IMR-90 (cell line): Measurements from ENCODE around the gene GABBR2. TPM values are rescaled to one million over a fixed set of nuclear protein-coding genes. Genes with fewer than 3 reads are reported as not detected.

Experiments
- ATAC-seq: fragments of 200-7000 bp; cut with Tn5 transposase; 2 replicates; pipeline ENCODE4 v1.9.1; 2020; ENCODE audit warnings: low read depth, mild to moderate bottlenecking, moderate library complexity
- BruUV-seq: library from RNA; stranded (reverse); fragments of 400-500 nt; replicated peaks from 2 replicates; lab custom pipeline; 2021; lab: Mats Ljungman, UMichigan
- CTCF ChIA-PET: fragments of 300-600 bp; formaldehyde crosslinking; extraction: SDS; loops from one replicate; lab custom pipeline; 2021; ENCODE audit warnings: antibody characterized with exemption; lab: Yijun Ruan, JAX
- POLR2A ChIA-PET: fragments of 300-600 bp; sonication (Branson Sonifier 250); formaldehyde crosslinking; loops from one replicate; lab custom pipeline; 2022; ENCODE audit warnings: antibody characterized with exemption; ENCODE audit not compliant: unreplicated experiment; lab: Charles Lee
- DNase-seq: peaks from one replicate; pipeline ENCODE4 v3.0.0; 2013
- H2AFZ ChIP-seq: replicated peaks from 2 replicates; pipeline ENCODE3; 2013; ENCODE audit warnings: low read length, mild to moderate bottlenecking; ENCODE audit not compliant: poor library complexity
- H2AK5ac ChIP-seq: 2 replicates; pipeline ENCODE4 v1.6.1; 2013; ENCODE audit warnings: low read depth, low read length, inconsistent platforms
- H2AK9ac ChIP-seq: replicated peaks from 2 replicates; pipeline ENCODE3; 2013; ENCODE audit warnings: mild to moderate bottlenecking, low read depth, low read length, moderate library complexity; ENCODE audit not compliant: poor library complexity
- H2BK120ac ChIP-seq: 2 replicates; pipeline ENCODE4 v1.6.1; 2013; ENCODE audit warnings: low read depth, low read length, inconsistent platforms
- H2BK15ac ChIP-seq: 3 replicates; pipeline ENCODE4 v1.6.1; 2013; ENCODE audit warnings: low read depth, low read length, inconsistent platforms
- H2BK20ac ChIP-seq: 2 replicates; pipeline ENCODE4 v1.6.1; 2013; ENCODE audit warnings: low read depth, mild to moderate bottlenecking, inconsistent platforms, low read length, moderate library complexity
- H2BK5ac ChIP-seq: 2 replicates; pipeline ENCODE4 v1.6.1; 2013; ENCODE audit warnings: mild to moderate bottlenecking, low read depth, low read length, inconsistent platforms; ENCODE audit not compliant: poor library complexity, severe bottlenecking
- H3K14ac ChIP-seq: replicated peaks from 2 replicates; pipeline ENCODE4 v1.6.1; 2013; ENCODE audit warnings: low read depth, low read length, inconsistent platforms
- H3K18ac ChIP-seq: 2 replicates; pipeline ENCODE4 v1.6.1; 2013; ENCODE audit warnings: low read depth, low read length, control low read depth
- H3K23ac ChIP-seq: 2 replicates; pipeline ENCODE4 v1.6.1; 2013; ENCODE audit warnings: low read depth, low read length, inconsistent platforms
- H3K27ac ChIP-seq: 2 replicates; pipeline ENCODE4 v1.5.1; 2013; ENCODE audit warnings: mild to moderate bottlenecking, control low read depth, low read length; ENCODE audit not compliant: insufficient read depth
- H3K27me3 ChIP-seq: 2 replicates; pipeline ENCODE4 v1.6.1; 2013; ENCODE audit warnings: low read length; ENCODE audit not compliant: control insufficient read depth, insufficient read depth
- H3K36me3 ChIP-seq: 2 replicates; pipeline ENCODE4 v1.6.1; 2013; ENCODE audit warnings: low read length, mixed read lengths; ENCODE audit not compliant: control insufficient read depth, insufficient read depth
- H3K4ac ChIP-seq: 2 replicates; pipeline ENCODE4 v1.6.1; 2013; ENCODE audit warnings: low read depth, low read length, inconsistent platforms
- H3K4me1 ChIP-seq: 2 replicates; pipeline ENCODE4 v1.6.1; 2013; ENCODE audit warnings: low read length, mixed read lengths; ENCODE audit not compliant: control insufficient read depth, insufficient read depth
- H3K4me2 ChIP-seq: 2 replicates; pipeline ENCODE4 v1.6.1; 2013; ENCODE audit warnings: low read depth, mild to moderate bottlenecking, control low read depth, low read length, moderate library complexity
- H3K4me3 ChIP-seq: 2 replicates; pipeline ENCODE4 v1.5.1; 2013; ENCODE audit warnings: low read depth, mild to moderate bottlenecking, control low read depth, low read length, moderate library complexity; ENCODE audit not compliant: insufficient read depth
- H3K56ac ChIP-seq: 2 replicates; pipeline ENCODE4 v1.6.1; 2013; ENCODE audit warnings: low read length, inconsistent platforms; ENCODE audit not compliant: insufficient read depth; ENCODE audit errors: extremely low read depth
- H3K79me1 ChIP-seq, 2 experiments: 2 replicates each; pipeline ENCODE4 v1.6.1; 2013; ENCODE audit warnings: low read length in 2 of 2, inconsistent platforms in 1 of 2, low read depth in 1 of 2
- H3K9ac ChIP-seq: 2 replicates; pipeline ENCODE4 v1.6.1; 2013; ENCODE audit warnings: low read depth, low read length, control low read depth
- H3K9me1 ChIP-seq: 2 replicates; pipeline ENCODE4 v1.6.1; 2013; ENCODE audit warnings: low read length, inconsistent platforms; ENCODE audit not compliant: insufficient read depth
- H3K9me3 ChIP-seq: 2 replicates; pipeline ENCODE4 v1.6.1; 2013; ENCODE audit warnings: low read length; ENCODE audit not compliant: control insufficient read depth, insufficient read depth
- H4K20me1 ChIP-seq: 2 replicates; pipeline ENCODE4 v1.6.1; 2013; ENCODE audit warnings: low read length, inconsistent platforms; ENCODE audit not compliant: insufficient read depth
- H4K5ac ChIP-seq: 2 replicates; pipeline ENCODE4 v1.6.1; 2013; ENCODE audit warnings: mild to moderate bottlenecking, low read depth, low read length, control low read depth
- H4K8ac ChIP-seq, 2 experiments: 2 replicates each; pipeline ENCODE4 v1.6.1; 2013; ENCODE audit warnings: low read depth in 2 of 2, low read length in 2 of 2, control low read depth in 1 of 2, inconsistent platforms in 1 of 2
- H4K91ac ChIP-seq: 2 replicates; pipeline ENCODE4 v1.6.1; 2013; ENCODE audit warnings: low read depth, low read length, inconsistent platforms; ENCODE audit not compliant: insufficient read depth
- CEBPB ChIP-seq: IDR thresholded peaks from 2 replicates; pipeline ENCODE4 v1.6.1; 2012; ENCODE audit warnings: low read depth, low read length, improper control_type of control experiment
- CHD1 ChIP-seq: IDR thresholded peaks from 2 replicates; pipeline ENCODE4 v1.6.1; 2012; ENCODE audit warnings: low read depth, low read length, improper control_type of control experiment
- FOS ChIP-seq: fragments of 150-350 bp; IDR thresholded peaks from 2 replicates; pipeline ENCODE4 v1.6.1; 2016; ENCODE audit warnings: low read depth, low read length
- MAFK ChIP-seq: IDR thresholded peaks from 2 replicates; pipeline ENCODE4 v1.6.1; 2012; ENCODE audit warnings: low read depth, low read length, improper control_type of control experiment
- MAZ ChIP-seq: IDR thresholded peaks from 2 replicates; pipeline ENCODE4 v1.6.1; 2012; ENCODE audit warnings: low read depth, mild to moderate bottlenecking, low read length, improper control_type of control experiment, moderate library complexity, borderline replicate concordance
- SMC3 ChIP-seq: fragments of 150-350 bp; IDR thresholded peaks from 2 replicates; pipeline ENCODE4 v1.6.1; 2016; ENCODE audit warnings: low read depth, mild to moderate bottlenecking, antibody characterized with exemption, low read length, moderate library complexity
- WGBS, 2 experiments: methylation state at CpG; one replicate each; pipeline versions ENCODE4 v1.1.5 to v1.1.7; 2013; ENCODE audit warnings: missing lambda C conversion rate in 2 of 2; ENCODE audit not compliant: insufficient read length in 1 of 2; ENCODE audit errors: extremely low coverage in 2 of 2; 5-methylcytosine and 5-hydroxymethylcytosine counted together
- dilution Hi-C: fragments of 300-500 bp; cut with HindIII; formaldehyde crosslinking; loops from one replicate; pipeline ENCODE4 v1.14.3; 2018; ENCODE audit warnings: low sequenced_read_pairs; ENCODE audit not compliant: unreplicated experiment
- in situ Hi-C: fragments of 300-500 bp; cut with MboI; formaldehyde crosslinking; loops from 3 replicates; pipeline ENCODE4 v1.14.3; 2019; ENCODE audit warnings: low sequenced_read_pairs, inconsistent platforms, mixed read lengths
- intact Hi-C: fragments of 100-400 bp; cut with micrococcal nuclease; formaldehyde crosslinking; loops from 2 replicates; pipeline ENCODE4 v1.10.0; 2022
- polyA plus RNA-seq, 3 experiments: library from polyadenylated mRNA; depleted of rRNA; stranded (reverse); fragments of >200 nt; gene quantifications; 2 replicates each; pipeline ENCODE4 v1.2.3, GENCODE V29; 2012; ENCODE audit warnings: low replicate concordance in 1 of 3
- total RNA-seq: library from RNA; depleted of rRNA; stranded (reverse); fragments of >200 nt; gene quantifications from 2 replicates; pipeline ENCODE4 v1.2.3, GENCODE V29; 2012
- TF ChIP-seq, protein P1 (sequence below): fragments of 150-350 bp; IDR thresholded peaks from 2 replicates; pipeline ENCODE4 v1.6.1; 2017; ENCODE audit warnings: mild to moderate bottlenecking, antibody characterized with exemption, low read length, low read depth
- TF ChIP-seq, protein P2 (sequence below): conservative IDR thresholded peaks from 2 replicates; pipeline ENCODE4 v1.5.1; 2012; ENCODE audit warnings: mild to moderate bottlenecking, low read depth, low read length, improper control_type of control experiment
- TF ChIP-seq, protein P3 (sequence below): fragments of 150-350 bp; IDR thresholded peaks from 2 replicates; pipeline ENCODE4 v1.6.1; 2016; ENCODE audit warnings: low read depth, mild to moderate bottlenecking, low read length, moderate library complexity, borderline replicate concordance

Gene GABBR2
- total and polyA plus RNA-seq, 2 of the 4 experiments (the other 2 are of a cell fraction): 14.2 to 20.3 TPM

DNA sequence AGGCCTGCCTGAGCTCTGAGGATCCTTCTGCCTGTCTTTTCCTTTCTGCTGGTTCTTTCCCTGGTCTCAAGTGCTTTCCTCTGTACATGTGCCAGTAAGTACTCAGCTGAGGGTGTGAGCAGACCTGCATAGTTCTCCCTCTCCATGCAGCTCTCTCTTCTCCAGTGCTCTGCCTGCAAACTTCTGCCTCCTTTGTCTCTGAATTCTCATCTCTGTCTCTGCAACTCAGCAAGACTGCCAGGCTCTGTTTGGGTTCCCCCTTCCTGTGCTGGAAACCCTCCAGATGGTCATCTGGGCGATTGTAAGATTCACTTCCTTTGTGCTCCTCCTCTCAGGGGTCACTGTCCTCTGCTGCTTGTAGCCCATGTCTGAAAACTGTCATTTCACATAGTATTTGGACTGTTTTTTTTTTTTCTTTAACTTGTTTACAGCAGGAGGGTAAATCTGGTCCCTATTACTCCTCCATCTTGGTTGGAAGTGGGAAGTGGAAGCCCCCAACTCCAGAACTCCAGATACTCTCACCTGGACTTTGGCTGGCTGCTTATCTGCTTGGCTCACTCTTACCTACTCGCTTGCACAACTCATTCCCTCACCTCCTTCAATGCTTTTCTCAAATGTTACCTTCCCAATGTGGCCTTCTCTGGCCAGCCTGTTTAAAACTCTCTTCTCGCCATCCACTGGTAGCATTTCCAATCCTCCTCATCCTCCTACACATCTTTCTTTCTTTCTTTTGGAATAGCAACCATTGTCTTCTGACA, 278.0 kb downstream of the GABBR2 start:
- Histone ChIP-seq H3K9ac (no peak overlapping the region), H3K79me1 (peaks cover 0 to 8% of the 10 kb centered on the region in 2 experiments; a peak in 2 of 4 replicates), H3K4ac (peak overlapping the region; percentile 49), H3K9me1 (peaks cover 11% of the 10 kb centered on the region), H3K14ac (peak overlapping the region; percentile 84), H2BK120ac (peak overlapping the region; percentile 78; the same call in 1 of the 2 replicates), H2AFZ (peak overlapping the region; percentile 80), H3K4me3 (no peak overlapping the region), H3K23ac (peak overlapping the region; percentile 66; the same call in 1 of the 2 replicates), H3K36me3 (peaks cover 1% of the 10 kb centered on the region; the same call in 1 of the 2 replicates), H2AK5ac (peak overlapping the region; percentile 43; the same call in 1 of the 2 replicates), H3K9me3 (no peaks in the 10 kb centered on the region), H4K20me1 (no peaks in the 10 kb centered on the region), H2BK20ac (peak overlapping the region; percentile 2), H4K5ac (no peak overlapping the region; the same call in 1 of the 2 replicates), H3K56ac (no peak overlapping the region), H2AK9ac (no peak overlapping the region), H3K4me2 (0 out of 2 replicates have a peak overlapping the region, but pooled peaks have one; percentile 12), H3K18ac (peak overlapping the region; percentile 33; the same call in 1 of the 2 replicates), H2BK5ac (no peak overlapping the region), H3K27ac (no peak overlapping the region), H4K91ac (peak overlapping the region; percentile 61; the same call in 1 of the 2 replicates), H4K8ac (peak overlapping the region; percentile 26 to 38; a peak in 3 of 4 replicates), H3K27me3 (0 out of 2 replicates have a peak, but pooled peaks cover 2% of the 10 kb centered on the region), H2BK15ac (peak overlapping the region; percentile 39; the same call in 1 of the 3 replicates), H3K4me1 (peaks cover 12% of the 10 kb centered on the region)
- dilution Hi-C loops (no loop called here), in situ Hi-C loops (no loop called here), intact Hi-C loops (no loop called here)
- ChIA-PET CTCF (interaction anchor here (0.5 to 0.9 kb wide), 3 partner anchors 12 to 27 kb away, joined by 3 to 9 read pairs (median 5); no protein-coding TSS in a partner anchor), POLR2A (no interaction called here)
- 87% methylated on average over 2 of the region's 3 CpGs; no CpG with 5 or more reads in 1 of the 2 experiments for WGBS, 2 experiments
- no peak for TF ChIP-seq MAZ
- TF ChIP-seq CEBPB: no peak
- no peak for TF ChIP-seq SMC3
- TF ChIP-seq, protein P1, sequence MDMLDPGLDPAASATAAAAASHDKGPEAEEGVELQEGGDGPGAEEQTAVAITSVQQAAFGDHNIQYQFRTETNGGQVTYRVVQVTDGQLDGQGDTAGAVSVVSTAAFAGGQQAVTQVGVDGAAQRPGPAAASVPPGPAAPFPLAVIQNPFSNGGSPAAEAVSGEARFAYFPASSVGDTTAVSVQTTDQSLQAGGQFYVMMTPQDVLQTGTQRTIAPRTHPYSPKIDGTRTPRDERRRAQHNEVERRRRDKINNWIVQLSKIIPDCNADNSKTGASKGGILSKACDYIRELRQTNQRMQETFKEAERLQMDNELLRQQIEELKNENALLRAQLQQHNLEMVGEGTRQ: no peak
- TF ChIP-seq, protein P2, sequence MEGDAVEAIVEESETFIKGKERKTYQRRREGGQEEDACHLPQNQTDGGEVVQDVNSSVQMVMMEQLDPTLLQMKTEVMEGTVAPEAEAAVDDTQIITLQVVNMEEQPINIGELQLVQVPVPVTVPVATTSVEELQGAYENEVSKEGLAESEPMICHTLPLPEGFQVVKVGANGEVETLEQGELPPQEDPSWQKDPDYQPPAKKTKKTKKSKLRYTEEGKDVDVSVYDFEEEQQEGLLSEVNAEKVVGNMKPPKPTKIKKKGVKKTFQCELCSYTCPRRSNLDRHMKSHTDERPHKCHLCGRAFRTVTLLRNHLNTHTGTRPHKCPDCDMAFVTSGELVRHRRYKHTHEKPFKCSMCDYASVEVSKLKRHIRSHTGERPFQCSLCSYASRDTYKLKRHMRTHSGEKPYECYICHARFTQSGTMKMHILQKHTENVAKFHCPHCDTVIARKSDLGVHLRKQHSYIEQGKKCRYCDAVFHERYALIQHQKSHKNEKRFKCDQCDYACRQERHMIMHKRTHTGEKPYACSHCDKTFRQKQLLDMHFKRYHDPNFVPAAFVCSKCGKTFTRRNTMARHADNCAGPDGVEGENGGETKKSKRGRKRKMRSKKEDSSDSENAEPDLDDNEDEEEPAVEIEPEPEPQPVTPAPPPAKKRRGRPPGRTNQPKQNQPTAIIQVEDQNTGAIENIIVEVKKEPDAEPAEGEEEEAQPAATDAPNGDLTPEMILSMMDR: no peak
- TF ChIP-seq, protein P3, sequence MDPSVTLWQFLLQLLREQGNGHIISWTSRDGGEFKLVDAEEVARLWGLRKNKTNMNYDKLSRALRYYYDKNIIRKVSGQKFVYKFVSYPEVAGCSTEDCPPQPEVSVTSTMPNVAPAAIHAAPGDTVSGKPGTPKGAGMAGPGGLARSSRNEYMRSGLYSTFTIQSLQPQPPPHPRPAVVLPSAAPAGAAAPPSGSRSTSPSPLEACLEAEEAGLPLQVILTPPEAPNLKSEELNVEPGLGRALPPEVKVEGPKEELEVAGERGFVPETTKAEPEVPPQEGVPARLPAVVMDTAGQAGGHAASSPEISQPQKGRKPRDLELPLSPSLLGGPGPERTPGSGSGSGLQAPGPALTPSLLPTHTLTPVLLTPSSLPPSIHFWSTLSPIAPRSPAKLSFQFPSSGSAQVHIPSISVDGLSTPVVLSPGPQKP: no peak
- TF ChIP-seq CHD1: no peak
- no peak for TF ChIP-seq MAFK
- no peak for TF ChIP-seq FOS
- no TSS peak for BruUV-seq
- peak; percentile 50 for DNase-seq
- ATAC-seq: peak; percentile 51
